Mucosa of descending colon (tissue), 3 donors: ENCODE measurements around the gene ERFL. TPM values are rescaled to one million over a fixed set of nuclear protein-coding genes. Genes with fewer than 3 reads are reported as not detected.

Experiments
- ATAC-seq: fragments of 200-7000 bp; cut with Tn5 transposase; one replicate; pipeline ENCODE4 v1.9.1; 2020; ENCODE audit warnings: mild to moderate bottlenecking, moderate library complexity
- DNase-seq, 3 donors: peaks; one replicate each; pipeline ENCODE4 v3.0.0-alpha.2; 2020
- H3K36me3 ChIP-seq: fragments of 200-600 bp; one replicate; pipeline ENCODE4 v1.8.0; 2021; ENCODE audit warnings: low read depth, mild to moderate bottlenecking
- H3K4me1 ChIP-seq: fragments of 200-600 bp; one replicate; pipeline ENCODE4 v1.8.0; 2021; ENCODE audit warnings: low read depth, mild to moderate bottlenecking
- H3K4me3 ChIP-seq: fragments of 200-600 bp; one replicate; pipeline ENCODE4 v1.8.0; 2021; ENCODE audit warnings: mild to moderate bottlenecking
- H3K9me3 ChIP-seq: fragments of 200-600 bp; one replicate; pipeline ENCODE4 v1.8.0; 2021; ENCODE audit warnings: mild to moderate bottlenecking
- intact Hi-C, 2 donors: fragments of 100-400 bp; cut with DNase I in 1 of 2; cut with micrococcal nuclease in 1 of 2; formaldehyde crosslinking; loops; one replicate each; pipeline versions ENCODE4 v1.11.0 to v1.11.1; 2022; cut with DNase I, micrococcal nuclease
- total RNA-seq, 3 donors: library from RNA; stranded (reverse); fragmentation: NEBNext Ultra II Directional in 2 of 3; extraction: Animal tissue kit (Norgen Biotek cat#: 25700) in 2 of 3; gene quantifications; one replicate each; pipeline versions ENCODE4 v1.2.1 to v1.2.4, GENCODE V29; 2021 to 2023
- TF ChIP-seq, protein P1 (sequence below): fragments of 200-600 bp; IDR thresholded peaks from one replicate; pipeline ENCODE4 v1.8.0; 2022; ENCODE audit warnings: antibody characterized with exemption, mild to moderate bottlenecking
- donor health status: DM: no; HTN: no; CAD: no; lungs with moderate emphysema.
- donor health status: DM: no; HTN: no; CAD: no.
- donor health status: DM: no; HTN: yes; CAD: no.

ERFL gene
- total RNA-seq, 3 donors from 2014 or later: 0.70 to 1.1 (median 0.98) TPM

GRCh38 chr19:41936416-41936850, 8.2 kb upstream of the ERFL start:
- Histone ChIP-seq H3K4me3 (no peak overlapping the region), H3K4me1 (peaks cover 8% of the 10 kb centered on the region), H3K36me3 (no peaks in the 10 kb centered on the region), H3K9me3 (no peaks in the 10 kb centered on the region)
- intact Hi-C loops: no loop called here
- DNase-seq (no peak), ATAC-seq (no peak)
- TF ChIP-seq, protein P1, sequence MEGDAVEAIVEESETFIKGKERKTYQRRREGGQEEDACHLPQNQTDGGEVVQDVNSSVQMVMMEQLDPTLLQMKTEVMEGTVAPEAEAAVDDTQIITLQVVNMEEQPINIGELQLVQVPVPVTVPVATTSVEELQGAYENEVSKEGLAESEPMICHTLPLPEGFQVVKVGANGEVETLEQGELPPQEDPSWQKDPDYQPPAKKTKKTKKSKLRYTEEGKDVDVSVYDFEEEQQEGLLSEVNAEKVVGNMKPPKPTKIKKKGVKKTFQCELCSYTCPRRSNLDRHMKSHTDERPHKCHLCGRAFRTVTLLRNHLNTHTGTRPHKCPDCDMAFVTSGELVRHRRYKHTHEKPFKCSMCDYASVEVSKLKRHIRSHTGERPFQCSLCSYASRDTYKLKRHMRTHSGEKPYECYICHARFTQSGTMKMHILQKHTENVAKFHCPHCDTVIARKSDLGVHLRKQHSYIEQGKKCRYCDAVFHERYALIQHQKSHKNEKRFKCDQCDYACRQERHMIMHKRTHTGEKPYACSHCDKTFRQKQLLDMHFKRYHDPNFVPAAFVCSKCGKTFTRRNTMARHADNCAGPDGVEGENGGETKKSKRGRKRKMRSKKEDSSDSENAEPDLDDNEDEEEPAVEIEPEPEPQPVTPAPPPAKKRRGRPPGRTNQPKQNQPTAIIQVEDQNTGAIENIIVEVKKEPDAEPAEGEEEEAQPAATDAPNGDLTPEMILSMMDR: no peak

GRCh38 chr19:41935760-41936415, 7.6 kb upstream of the ERFL start:
- intact Hi-C loops: no loop called here
- Histone ChIP-seq H3K4me1 (peaks cover 5% of the 10 kb centered on the region), H3K36me3 (no peaks in the 10 kb centered on the region), H3K4me3 (no peak overlapping the region), H3K9me3 (no peaks in the 10 kb centered on the region)
- ATAC-seq (no peak), DNase-seq (peak in 1 of 3 donors; percentile 50)
- TF ChIP-seq, protein P1: no peak

DNA sequence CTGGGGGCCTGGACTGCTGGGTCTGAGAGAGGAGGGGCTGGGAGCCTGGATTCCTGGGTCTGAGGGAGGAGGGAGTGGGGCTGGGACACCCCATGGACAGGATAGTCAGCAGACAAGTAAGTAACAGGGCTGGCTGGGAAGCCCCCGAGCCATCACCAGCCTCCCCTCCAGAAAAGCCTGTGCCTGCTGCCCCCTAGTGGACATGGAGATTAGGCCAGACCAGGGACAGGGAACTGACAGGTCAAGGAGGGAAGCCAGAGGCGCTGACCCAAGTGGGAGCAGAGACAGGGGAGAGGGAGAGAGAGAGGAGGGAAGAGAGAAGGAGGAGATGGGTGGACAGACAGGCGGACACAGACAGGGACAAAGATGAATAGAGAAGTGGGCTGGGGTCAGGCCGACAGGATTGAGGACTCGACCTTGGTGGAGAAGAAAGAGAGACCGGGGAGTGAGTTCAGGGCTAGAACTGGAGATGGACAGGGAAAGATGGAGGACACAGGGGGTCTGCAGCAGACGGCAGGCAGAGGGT, 6.7 kb upstream of the ERFL start:
- H3K9me3 ChIP-seq: no peaks in the 10 kb centered on the region
- no peak overlapping the region for H3K4me3 ChIP-seq
- peak; percentile 74 to 89 (median 84) for DNase-seq
- no peaks in the 10 kb centered on the region for H3K4me1 ChIP-seq
- TF ChIP-seq, protein P1: peak; percentile 72
- ATAC-seq: peak; percentile 83
- intact Hi-C loops: no loop called here
- H3K36me3 ChIP-seq: no peaks in the 10 kb centered on the region

GRCh38 chr19:41933693-41934426, 5.6 kb upstream of the ERFL start:
- TF ChIP-seq, protein P1: no peak
- Histone ChIP-seq H3K36me3 (no peaks in the 10 kb centered on the region), H3K9me3 (no peaks in the 10 kb centered on the region), H3K4me3 (no peak overlapping the region), H3K4me1 (peaks cover 7% of the 10 kb centered on the region)
- ATAC-seq (no peak), DNase-seq (peak in 1 of 3 donors; percentile 23)
- intact Hi-C loops: no loop called here

- ATAC-seq (no peak), DNase-seq (peak in 1 of 3 donors; percentile 40)
- Histone ChIP-seq H3K4me1 (peaks cover 17% of the 10 kb centered on the region), H3K36me3 (no peaks in the 10 kb centered on the region), H3K9me3 (no peaks in the 10 kb centered on the region), H3K4me3 (no peak overlapping the region)
- intact Hi-C loops: no loop called here
- TF ChIP-seq, protein P1: no peak
Measured at GRCh38 chr19:41932720-41933332, 4.6 kb upstream of the ERFL start.
